HG02678 (cell line): ENCODE results near the gene SNAPC4.
"Not testable (repeated sequence)": the region's sequence is repeated elsewhere in the genome, so short reads cannot be mapped to it uniquely, and the experiment has no call there.

Experiments
- ATAC-seq: cut with Tn5 transposase; IDR thresholded peaks from one replicate; pipeline ENCODE4 v1.9.1; 2021; ENCODE audit warnings: mild to moderate bottlenecking, moderate library complexity; ENCODE audit not compliant: unreplicated experiment

SNAPC4 gene

GRCh38 chr9:136359774-136360718 is 39.9 kb downstream of the SNAPC4 start:
- no peak for ATAC-seq

DNA sequence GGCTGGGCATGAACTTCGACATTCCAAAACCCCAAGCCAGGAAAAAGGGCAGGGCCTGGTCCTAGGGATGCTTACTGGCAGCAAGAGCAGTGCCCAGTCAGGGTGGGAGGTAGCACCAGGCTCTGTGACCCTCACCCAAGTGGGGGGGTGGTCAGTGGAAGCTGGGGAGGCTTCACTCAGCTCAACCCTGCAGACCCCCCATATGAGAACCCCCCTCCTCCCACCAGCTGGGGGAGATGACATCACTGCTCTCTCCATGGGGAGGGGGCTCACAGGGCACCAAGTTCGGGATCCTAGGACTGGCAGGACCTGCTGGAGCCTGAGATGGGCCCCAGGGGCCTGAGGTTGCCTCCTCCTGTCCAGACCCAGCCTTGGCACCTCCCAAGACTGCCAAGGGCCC is 41.1 kb downstream of the SNAPC4 start:
- ATAC-seq: no peak

DNA sequence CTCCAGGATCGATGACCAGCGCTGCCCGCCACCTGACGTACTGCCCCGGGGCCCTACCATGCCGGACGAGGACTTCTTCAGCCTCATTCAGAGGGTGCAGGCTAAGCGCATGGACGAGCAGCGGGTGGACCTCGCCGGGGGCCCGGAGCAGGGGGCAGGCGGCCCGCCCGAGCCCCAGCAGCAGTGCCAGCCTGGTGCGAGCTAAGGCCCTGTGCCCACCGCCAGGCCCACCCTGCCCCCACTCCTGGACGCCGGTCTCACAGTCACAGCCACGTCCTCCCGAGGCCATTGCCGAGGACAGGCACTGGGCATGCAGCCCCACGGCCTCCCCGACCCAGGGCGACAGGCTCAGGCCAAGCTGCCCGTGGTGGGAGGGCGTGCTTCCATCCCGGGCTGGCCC is 42.0 kb downstream of the SNAPC4 start:
- ATAC-seq: no peak

DNA sequence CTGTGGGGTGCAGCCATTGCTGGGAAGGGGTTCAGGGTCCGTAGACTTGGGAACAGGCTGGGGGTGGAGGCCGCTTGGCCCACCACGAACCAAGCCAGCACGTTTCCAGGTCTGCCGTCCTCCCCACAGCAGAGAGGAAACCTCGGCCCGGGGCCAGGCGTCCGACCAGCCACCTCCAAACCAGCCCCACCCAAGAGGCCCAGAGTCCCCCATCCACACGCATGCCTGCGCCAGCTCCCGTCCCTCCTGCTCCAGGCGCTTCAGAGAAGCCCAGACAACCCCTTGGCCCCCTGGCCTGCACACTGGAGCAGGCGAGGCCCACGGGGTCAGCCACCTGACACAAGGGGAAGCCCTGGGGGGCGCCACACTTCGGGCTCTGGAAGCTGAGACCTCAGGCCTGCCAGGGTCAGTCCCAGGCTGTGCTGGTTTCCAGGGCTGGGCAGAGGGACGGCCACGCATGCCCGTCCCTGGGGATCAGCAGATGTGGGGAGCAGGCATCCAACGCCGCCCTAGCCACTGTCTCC is 42.7 kb downstream of the SNAPC4 start:
- no peak for ATAC-seq

DNA sequence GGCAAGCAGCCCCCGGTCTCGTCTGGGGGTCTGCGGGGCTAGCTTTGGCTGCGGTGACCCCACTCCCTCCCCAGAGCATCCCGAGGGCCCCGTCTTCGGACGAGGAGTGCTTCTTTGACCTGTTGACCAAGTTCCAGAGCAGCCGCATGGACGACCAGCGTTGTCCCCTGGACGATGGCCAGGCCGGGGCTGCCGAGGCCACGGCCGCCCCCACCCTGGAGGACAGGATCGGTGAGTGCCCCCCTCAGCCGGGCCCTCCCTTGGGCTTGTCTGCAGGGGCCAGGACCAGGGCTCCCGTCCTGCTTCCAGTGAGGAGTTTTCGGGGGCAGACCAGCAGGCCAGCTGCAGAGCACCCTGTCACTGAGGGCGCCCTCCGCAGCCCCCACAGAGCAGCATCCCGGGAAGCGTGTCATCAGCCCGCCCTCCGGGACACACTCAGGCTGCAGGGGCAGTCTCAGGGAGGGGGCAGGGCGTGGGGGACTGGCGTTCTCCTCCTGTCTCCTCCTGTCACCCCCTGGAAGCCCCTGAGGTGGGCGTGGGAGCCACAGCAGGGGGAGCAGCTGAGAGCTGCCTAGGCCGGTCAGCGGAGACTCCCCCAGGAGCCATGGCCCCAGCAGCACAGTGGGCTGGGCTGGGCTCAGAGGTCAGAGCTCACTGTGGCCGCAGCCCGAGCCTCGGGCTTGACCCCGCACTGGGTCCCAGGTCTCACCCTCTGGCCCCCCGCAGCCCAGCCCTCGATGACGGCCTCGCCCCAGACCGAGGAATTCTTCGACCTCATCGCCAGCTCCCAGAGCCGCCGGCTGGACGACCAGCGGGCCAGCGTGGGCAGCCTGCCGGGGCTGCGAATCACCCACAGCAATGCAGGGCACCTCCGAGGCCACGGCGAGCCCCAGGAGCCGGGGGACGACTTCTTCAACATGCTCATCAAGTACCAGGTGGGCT is 44.1 kb downstream of the SNAPC4 start:
- ATAC-seq: no peak

DNA sequence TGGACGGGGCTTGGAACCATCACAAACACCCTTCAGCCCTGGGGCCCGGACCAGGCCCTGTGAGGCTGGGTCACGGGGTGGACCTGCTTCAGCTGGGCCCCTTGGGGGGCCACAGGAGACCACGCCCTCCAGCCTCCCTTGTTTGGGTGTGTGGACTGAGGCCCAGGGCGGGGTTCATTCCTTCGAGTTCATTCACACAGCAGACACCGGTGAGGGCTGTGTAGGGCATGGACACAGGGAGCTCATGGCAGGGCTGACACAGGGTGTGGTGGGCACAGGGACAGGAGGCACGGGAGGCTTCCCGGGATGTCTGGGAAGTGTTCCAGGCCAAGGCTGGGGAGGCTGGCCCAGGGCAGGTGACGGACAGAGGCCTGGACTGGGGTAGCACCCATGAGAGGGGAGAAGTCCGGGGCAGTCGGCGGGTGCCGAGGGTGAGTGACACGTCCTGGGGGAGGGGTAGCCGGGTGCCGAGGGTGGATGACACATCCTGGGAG is 45.3 kb downstream of the SNAPC4 start:
- no peak for ATAC-seq

DNA sequence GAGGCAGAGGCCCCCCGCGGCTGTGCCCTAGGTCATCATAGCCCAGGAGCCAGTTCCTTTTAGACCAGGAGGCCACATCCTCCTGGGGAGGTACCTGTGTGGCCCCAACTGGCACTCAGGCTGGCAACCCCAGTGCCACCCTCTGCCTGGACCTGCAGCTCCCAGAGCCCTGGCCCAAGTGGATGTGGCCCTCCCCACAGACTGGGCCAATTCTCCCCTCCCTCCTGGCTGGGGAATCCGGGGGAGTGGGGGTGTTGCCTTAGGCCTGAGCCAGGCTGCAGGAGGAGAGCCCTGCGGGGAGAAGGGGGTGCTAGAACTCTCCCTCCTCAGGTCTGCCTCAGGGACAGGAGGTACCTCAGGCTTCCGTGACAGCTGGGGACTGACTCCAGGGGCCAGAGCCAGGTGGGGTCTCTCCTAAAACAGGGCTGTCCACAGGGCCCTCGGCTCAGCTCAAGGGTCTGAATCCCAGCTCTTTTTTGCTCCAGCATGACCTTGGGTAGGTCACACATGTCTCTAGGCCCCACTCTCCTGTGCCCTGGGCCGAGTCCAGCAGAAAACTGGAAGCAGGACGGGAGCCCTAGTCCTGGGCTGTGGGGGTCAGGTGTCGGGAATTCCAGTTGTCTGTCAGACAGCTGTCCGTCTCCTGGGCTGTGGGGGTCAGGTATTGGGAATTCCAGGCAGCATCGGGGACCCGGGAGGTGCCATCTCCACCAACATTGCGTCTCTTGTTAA is 46.0 kb downstream of the SNAPC4 start:
- ATAC-seq: no peak

DNA sequence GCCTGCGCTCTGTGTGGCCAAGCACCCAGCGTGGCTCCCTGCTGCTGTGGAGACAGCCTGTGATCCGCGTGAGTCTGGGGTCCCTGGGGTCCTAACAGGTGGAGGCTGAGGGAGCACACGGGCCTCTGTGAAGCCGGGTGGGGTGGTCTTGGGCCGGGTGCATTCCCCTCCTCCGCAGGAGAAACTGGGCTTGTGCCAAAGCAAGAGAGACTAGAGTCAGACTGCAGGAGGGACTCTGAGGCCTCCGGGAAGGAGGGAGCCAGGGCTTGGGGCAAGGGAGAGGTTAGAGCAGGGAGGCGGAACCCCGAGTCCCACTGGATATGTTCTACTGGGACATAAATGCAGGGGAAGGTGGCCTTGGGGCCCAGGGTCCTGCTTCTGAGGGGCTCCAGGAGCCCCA is 46.9 kb downstream of the SNAPC4 start:
- no peak for ATAC-seq

GRCh38 chr9:136352682-136353081 is 47.3 kb downstream of the SNAPC4 start:
- ATAC-seq: no peak

- not testable (repeated sequence) for ATAC-seq
Observed at GRCh38 chr9:136351868-136352267, 48.1 kb downstream of the SNAPC4 start.

DNA sequence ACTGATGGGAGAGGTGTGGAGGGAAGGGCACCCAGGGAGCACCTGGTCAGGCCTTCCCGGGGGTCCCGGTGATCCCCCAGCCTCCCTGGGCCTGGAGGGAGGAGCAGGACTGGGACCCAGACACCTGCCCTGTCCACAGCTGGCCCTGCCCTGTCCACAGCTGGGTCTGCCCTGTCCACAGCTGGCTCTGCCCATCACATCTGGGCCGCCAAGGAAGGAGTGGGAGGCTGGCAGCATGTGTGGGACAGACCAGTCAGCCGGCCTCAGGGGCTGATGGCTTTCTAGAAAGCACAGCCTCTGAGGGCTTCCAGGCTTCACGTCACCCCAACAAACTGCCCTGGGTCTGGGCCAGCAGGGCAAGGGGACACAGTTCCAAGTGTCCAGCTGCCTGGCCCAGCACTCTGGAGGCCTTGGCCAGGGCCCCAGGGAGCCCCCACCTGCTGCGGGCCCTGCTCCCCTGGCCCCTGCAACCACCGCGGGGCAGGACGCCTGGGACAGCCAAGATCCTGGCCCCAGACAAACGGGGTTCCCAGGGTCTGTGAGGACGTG is 48.6 kb downstream of the SNAPC4 start:
- ATAC-seq: no peak
